Gastroesophageal sphincter (tissue), 4 donors: ENCODE data around the gene CPOX. TPM values are rescaled to one million over a fixed set of nuclear protein-coding genes. Genes with fewer than 3 reads are reported as not detected.

ENCODE experiments used
- ATAC-seq: fragments of 150-250 bp; one replicate; pipeline ENCODE4 v1.9.1; 2016; ENCODE audit warnings: mild to moderate bottlenecking, moderate library complexity
- H3K27ac ChIP-seq, 4 donors: fragments of 200-600 bp; sonication (generic) in 3 of 4; 1 replicate in 3 of 4; 2 replicates in 1 of 4; pipeline ENCODE4 v1.5.1; 2016 to 2019
- H3K27me3 ChIP-seq: fragments of 200-600 bp; sonication (generic); one replicate; pipeline ENCODE4 v1.5.1; 2019
- H3K36me3 ChIP-seq, 2 donors: fragments of 200-600 bp; sonication (generic); one replicate each; pipeline ENCODE4 v1.5.1; 2019; ENCODE audit warnings: control low read depth in 1 of 2
- H3K4me1 ChIP-seq, 3 donors: fragments of 200-600 bp; sonication (generic); 1 replicate in 2 of 3; 2 replicates in 1 of 3; pipeline ENCODE4 v1.5.1; 2016 to 2019; ENCODE audit warnings: control low read depth in 2 of 3
- H3K4me3 ChIP-seq, 2 donors: fragments of 200-600 bp; sonication (generic); one replicate each; pipeline ENCODE4 v1.5.1; 2019; ENCODE audit warnings: mild to moderate bottlenecking in 1 of 2, moderate library complexity in 1 of 2
- H3K9me3 ChIP-seq, 3 donors: fragments of 200-600 bp; sonication (generic); one replicate each; pipeline ENCODE4 v1.5.1; 2017 to 2019; ENCODE audit warnings: control low read depth in 2 of 3
- EP300 ChIP-seq: sonication (generic); formaldehyde crosslinking; IDR thresholded peaks from one replicate; pipeline ENCODE4 v1.6.1; 2017; ENCODE audit warnings: antibody characterized with exemption, mild to moderate bottlenecking
- POLR2A ChIP-seq, 2 donors: fragments of 450-650 bp; IDR thresholded peaks; one replicate each; pipeline ENCODE4 v1.6.1; 2017; ENCODE audit warnings: antibody characterized with exemption in 2 of 2, mild to moderate bottlenecking in 2 of 2, moderate library complexity in 1 of 2
- POLR2AphosphoS5 ChIP-seq: sonication (generic); formaldehyde crosslinking; IDR thresholded peaks from one replicate; pipeline ENCODE4 v1.6.1; 2017; ENCODE audit warnings: antibody characterized with exemption
- WGBS, 2 donors: methylation state at CpG; one replicate each; pipeline ENCODE4 v1.1.5; 2018; ENCODE audit warnings: low coverage in 1 of 2; 5-methylcytosine and 5-hydroxymethylcytosine counted together
- total RNA-seq, 4 donors: library from RNA; depleted of rRNA; stranded (reverse); fragments of >200 nt; gene quantifications; one replicate each; pipeline ENCODE4 v1.1.0, GENCODE V29; 2016
- TF ChIP-seq, protein P1 (sequence below), 4 experiments: fragments of 200-600 bp in 2 of 4; fragments of 450-650 bp in 2 of 4; sonication (generic) in 1 of 4; IDR thresholded peaks; one replicate each; pipeline ENCODE4 v1.5.1; 2017 to 2019; ENCODE audit warnings: antibody characterized with exemption in 4 of 4, mild to moderate bottlenecking in 2 of 4, moderate library complexity in 2 of 4

CPOX gene
- total RNA-seq, 4 donors from 2014 or later, result 11.7 to 26.1 (median 17.1) TPM

DNA sequence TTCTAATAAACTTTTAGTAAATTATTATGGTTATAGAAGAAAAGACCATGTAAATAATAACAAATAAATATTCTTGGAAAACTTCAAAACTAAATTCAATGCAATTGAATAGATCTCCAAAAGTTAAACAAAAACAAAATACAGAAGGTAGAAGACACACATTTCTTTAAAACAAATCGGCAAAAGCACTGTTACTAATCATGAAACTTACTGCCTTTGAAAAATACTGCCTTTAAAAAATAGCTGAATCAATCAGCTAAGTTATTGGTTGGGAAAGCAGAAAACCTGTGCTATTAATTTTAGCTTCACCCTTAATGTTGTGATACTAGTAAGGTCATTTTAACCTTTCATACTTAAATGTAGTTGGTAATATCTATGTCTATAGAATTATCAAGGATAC is 58.7 kb downstream of the CPOX start:
- no peak overlapping the region for H3K4me3 ChIP-seq
- H3K4me1 ChIP-seq, result no peaks in the 10 kb centered on the region
- ATAC-seq, result no peak
- 87% methylated on average over 1 of the region's 1 CpG; no CpG with 5 or more reads in 1 of the 2 donors for WGBS, 2 donors
- H3K27me3 ChIP-seq, result no peaks in the 10 kb centered on the region
- no peak for TF ChIP-seq POLR2A (IDR thresholded peaks at IDR 0.05)
- TF ChIP-seq, protein P1, sequence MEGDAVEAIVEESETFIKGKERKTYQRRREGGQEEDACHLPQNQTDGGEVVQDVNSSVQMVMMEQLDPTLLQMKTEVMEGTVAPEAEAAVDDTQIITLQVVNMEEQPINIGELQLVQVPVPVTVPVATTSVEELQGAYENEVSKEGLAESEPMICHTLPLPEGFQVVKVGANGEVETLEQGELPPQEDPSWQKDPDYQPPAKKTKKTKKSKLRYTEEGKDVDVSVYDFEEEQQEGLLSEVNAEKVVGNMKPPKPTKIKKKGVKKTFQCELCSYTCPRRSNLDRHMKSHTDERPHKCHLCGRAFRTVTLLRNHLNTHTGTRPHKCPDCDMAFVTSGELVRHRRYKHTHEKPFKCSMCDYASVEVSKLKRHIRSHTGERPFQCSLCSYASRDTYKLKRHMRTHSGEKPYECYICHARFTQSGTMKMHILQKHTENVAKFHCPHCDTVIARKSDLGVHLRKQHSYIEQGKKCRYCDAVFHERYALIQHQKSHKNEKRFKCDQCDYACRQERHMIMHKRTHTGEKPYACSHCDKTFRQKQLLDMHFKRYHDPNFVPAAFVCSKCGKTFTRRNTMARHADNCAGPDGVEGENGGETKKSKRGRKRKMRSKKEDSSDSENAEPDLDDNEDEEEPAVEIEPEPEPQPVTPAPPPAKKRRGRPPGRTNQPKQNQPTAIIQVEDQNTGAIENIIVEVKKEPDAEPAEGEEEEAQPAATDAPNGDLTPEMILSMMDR (IDR thresholded peaks at IDR 0.05), result no peak
- no peak overlapping the region for H3K27ac ChIP-seq
- H3K36me3 ChIP-seq, result no peaks in the 10 kb centered on the region
- H3K9me3 ChIP-seq, result no peaks in the 10 kb centered on the region

GRCh38 chr3:98534168-98534567 is 59.2 kb downstream of the CPOX start:
- no peaks in the 10 kb centered on the region for H3K9me3 ChIP-seq

DNA sequence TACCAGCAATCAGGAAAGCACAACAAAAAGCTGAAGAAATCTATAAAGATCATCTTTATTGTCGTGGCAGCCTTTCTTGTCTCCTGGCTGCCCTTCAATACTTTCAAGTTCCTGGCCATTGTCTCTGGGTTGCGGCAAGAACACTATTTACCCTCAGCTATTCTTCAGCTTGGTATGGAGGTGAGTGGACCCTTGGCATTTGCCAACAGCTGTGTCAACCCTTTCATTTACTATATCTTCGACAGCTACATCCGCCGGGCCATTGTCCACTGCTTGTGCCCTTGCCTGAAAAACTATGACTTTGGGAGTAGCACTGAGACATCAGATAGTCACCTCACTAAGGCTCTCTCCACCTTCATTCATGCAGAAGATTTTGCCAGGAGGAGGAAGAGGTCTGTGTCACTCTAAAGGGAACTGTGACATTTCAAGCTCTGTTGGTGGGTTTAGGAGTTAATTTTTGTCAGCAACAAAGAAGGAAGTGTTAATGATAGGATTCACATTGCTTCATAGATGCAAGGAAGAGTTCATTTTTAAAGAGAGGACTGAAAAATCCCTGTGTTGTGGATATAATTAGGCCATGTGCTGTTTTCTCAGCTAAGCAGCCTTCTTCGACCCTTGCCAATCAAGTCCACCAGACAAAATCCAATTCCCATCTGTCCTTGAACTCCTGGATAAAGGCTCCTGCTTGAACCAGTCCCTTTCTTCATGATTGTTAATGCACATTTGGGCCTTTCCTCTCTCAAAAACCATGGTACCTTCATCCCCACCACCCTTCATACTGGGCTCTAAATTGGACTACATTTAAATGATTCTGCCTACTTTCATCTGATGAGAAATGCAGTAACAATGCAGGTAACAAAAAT is 60.5 kb downstream of the CPOX start:
- ATAC-seq, result no peak
- WGBS, 2 donors, result 72 to 89% methylated on average over 5 to 6 of the region's 6 CpGs
- Histone ChIP-seq H3K4me3 (no peak overlapping the region), H3K27ac (no peak overlapping the region), H3K27me3 (no peaks in the 10 kb centered on the region), H3K36me3 (no peaks in the 10 kb centered on the region), H3K4me1 (no peaks in the 10 kb centered on the region), H3K9me3 (no peaks in the 10 kb centered on the region)
- TF ChIP-seq, protein P1 (IDR thresholded peaks at IDR 0.05), result no peak
- no peak for TF ChIP-seq EP300
- TF ChIP-seq POLR2AphosphoS5, result no peak
- TF ChIP-seq POLR2A (IDR thresholded peaks at IDR 0.05), result no peak

More at GRCh38 chr3:98534168-98534567, 59.2 kb downstream of the CPOX start:
- no peak overlapping the region for H3K4me3 ChIP-seq
- no peak overlapping the region for H3K27ac ChIP-seq
- H3K27me3 ChIP-seq, result no peaks in the 10 kb centered on the region
- 91 to 92% methylated on average over 2 of the region's 2 CpGs for WGBS, 2 donors
- H3K4me1 ChIP-seq, result no peaks in the 10 kb centered on the region
- TF ChIP-seq, protein P1 (IDR thresholded peaks at IDR 0.05), result no peak
- TF ChIP-seq POLR2AphosphoS5 (no peak), EP300 (no peak), POLR2A (IDR thresholded peaks at IDR 0.05) (no peak)
- H3K36me3 ChIP-seq, result no peaks in the 10 kb centered on the region
- ATAC-seq, result no peak

- Histone ChIP-seq H3K36me3 (no peaks in the 10 kb centered on the region), H3K9me3 (no peaks in the 10 kb centered on the region), H3K27ac (no peak overlapping the region), H3K4me3 (no peak overlapping the region), H3K27me3 (no peaks in the 10 kb centered on the region), H3K4me1 (no peaks in the 10 kb centered on the region)
- WGBS, 2 donors, result 67 to 100% methylated on average over 2 to 4 of the region's 5 CpGs
- TF ChIP-seq, protein P1 (IDR thresholded peaks at IDR 0.05), result no peak
- TF ChIP-seq POLR2AphosphoS5, result no peak
- no peak for TF ChIP-seq POLR2A (IDR thresholded peaks at IDR 0.05)
- no peak for TF ChIP-seq EP300
- ATAC-seq, result no peak
These were observed 61.2 kb downstream of the CPOX start for GRCh38 chr3:98532275-98532637.
